NOMO-1 treated with DMSO at 0.1 percent for 48 hours (cell line): ENCODE data around the gene EEF1G.
A peak's percentile ranks its signal among the peaks of the same experiment; 100 is the strongest.
"Not testable (repeated sequence)": the region's sequence is repeated elsewhere in the genome, so short reads cannot be mapped to it uniquely, and the experiment has no call there.

Experiments used
- DNase-seq: peaks from one replicate; lab custom pipeline; 2025; ENCODE audit not compliant: unreplicated experiment; lab: John Stamatoyannopoulos, UW

The EEF1G gene

DNA sequence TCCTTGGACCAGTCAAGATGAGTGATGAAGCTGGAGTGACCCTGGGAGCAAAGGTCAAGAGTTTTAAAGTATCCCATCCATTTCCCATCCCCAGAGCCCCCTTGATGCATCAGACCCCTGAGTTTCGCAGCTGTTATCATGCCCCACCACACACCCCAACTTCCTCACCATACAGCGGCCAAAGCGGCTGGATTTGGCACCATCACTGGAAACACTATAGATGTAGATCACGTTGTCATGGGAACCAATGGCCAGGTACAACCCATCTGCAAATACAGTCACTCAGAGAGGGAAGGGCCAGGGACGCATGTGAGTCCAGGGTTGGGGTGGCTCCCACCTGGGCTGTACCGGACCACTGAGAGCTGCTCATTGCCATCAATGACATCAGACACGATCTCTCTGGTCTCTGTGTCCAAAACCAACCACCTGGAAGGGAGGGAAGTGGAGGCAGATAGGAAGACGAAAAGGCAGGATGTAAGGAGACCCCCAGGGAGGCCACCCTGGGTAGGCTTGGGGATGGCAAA, 30.1 kb upstream of the EEF1G start:
- no peak for DNase-seq

DNA sequence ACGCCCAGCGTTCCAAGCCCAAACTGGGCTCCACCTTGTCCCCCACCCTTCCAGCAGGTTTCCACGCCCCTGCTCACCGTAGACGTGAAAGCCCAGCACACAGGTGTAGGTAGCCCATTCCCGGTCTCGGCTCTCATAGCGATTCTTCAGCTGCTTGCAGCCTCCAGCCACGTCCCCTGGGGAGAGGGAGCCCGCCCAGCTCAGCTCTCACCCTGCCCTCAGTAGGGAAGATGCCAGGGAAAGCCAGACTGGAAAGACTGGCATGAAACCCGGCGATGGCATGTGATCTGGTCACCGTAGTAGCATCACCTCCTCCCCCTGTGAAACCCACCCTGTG, 29.3 kb upstream of the EEF1G start:
- DNase-seq: no peak

DNA sequence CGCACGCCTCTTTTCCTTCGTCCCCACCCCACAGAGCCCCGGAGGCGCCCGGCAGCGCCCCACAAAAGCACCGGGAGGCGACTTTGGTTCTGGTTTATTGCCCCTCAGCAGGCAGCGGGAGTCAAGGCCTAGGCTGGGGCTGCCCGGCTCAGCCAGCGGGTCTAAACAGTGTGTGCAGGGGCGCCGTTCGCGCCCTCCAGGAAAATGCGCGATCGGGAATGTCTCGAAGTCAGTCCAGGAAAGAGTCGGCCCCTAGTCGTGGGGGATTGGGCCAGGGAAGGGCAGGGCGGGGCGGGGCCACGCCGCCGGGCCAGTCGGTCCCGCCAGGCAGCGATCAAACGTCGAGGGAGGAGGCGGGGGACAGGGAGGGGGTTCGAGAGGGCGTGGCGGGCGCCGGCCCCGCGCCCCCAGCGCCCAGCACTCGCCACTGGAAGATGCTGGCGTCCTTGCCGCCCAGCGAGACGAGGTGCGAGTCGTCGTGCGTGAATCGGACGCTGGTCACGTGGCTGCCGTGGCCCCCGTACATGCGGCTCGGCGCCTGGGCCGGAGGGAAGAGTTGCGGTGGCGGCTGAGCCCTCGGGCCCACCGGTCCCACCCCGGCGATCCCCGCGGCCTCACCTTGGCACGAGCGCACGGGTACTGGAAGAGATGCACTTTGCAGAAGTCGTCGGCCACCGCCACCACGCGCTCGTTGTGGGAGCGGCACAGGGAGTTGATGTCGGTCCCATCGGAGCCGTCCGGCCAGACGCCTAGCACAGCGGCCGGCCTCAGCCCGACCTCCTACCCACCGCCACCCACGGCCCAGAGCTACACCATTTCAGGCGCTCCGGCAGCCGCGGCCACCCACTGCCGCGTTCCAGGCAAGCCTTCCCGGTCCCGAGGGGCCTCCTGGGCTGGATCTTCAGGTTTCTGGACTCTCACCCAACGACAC, 28.7 kb upstream of the EEF1G start:
- DNase-seq: peak; percentile 52

DNA sequence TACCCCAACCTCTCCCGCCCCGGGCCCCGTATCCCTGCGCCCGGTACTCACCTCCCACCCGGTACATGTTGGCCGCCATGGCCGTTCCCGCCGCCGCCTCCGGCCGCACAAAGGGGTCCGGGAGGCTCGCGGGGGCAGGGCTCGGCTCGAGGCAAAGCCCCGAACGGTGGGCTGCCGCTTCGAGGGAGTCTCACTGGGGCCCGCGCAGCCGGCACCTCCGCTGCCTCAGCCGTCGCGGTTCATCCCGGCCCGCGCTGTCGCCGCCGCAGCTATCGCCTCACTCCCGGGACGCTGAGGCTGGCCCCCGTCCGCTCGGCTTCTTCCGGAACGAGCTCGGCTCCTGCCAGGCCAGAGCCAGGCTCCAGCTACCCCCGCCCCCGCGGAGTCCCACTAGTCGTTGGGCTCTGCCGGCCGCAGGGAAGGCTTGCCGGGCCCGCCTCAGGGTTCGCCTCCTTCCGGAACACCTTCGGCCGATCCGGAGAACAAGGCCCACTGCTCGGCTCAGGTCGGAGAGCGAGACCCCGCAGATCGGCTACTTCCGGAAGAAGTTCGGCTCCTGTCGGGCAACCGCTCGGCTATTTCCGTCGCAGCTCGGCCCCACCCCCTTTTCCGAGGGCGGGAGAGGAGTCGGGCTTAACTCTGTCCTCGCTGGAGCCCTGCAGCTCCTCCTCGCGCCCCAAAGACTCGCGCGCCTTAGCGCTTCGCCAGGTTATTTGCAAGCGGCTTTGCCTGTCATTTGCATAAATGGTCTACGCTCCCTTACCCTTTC, 27.9 kb upstream of the EEF1G start, which contains the start of gene MTA2:
Gene MTA2 (minus strand): TSS at position 494 of the 769 bp plus-strand sequence. CDS start 415 bp downstream, at position 79.
- peak; percentile 98 for DNase-seq

DNA sequence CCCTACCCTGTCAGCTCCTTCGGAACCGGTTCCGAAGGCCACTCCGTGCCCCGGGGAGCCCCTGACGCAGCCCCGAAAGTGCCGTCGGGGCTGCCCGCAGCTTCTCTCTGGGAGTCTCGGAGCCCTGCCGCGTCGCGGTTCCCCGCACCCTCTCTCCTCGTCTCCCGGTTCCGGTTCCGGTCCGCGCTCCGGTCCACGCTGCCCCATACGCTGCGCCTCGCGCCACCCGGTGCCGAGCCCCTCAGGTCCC, 27.4 kb upstream of the EEF1G start:
- DNase-seq: no peak

DNA sequence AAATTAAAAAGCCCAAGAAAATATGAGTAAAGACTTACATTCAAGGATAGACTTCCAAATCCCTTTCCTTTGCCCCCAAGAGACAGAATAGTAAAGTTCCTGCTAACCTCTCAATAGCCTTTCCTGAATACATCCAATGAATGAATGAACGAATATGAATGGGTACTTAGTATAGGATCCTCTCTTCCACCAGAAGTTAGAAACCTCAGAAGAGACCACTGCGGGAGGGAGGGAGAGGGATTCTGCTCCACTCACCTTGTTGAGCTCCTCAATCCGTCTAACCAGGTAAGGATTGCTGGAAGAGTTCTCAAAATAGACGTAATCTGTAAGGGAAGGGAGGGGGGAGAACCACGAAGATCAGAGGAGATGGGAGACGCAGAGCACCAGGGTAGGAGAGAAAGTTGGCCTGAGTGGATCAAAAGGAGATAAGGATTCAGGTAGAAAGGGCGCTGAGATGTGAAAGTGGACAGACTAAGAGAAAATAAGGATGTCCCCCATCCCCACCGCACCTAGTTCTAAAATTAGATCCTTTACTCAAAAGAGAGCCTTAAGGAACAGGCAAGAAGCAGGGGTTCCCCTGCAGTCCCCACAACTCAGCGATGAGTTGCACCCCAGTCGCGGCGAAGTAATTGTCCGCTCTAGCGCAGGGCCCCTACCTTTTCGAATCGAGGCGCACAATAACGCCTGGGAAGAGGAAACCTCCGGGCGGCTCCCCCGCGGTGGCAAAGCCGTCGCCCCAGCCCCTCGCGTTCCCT, 26.9 kb upstream of the EEF1G start:
- DNase-seq: no peak

DNA sequence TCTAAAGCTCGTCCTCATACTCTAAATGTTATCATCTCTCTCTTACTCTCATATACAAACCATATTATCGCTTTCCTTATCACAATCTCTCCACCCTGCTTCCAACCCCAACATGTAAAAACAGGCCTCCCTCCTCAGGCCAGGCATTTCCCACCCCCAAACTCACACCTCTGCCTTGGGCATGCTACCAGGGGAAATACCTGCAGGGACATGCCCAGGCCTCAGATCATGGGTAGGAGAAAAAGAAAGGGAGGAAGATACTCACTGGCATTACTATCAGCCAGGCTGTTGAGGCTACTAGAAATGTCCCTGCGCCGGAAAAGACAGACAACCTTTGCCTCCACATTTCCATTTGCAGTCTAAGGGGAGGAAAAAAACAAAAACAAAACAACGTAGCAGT, 26.2 kb upstream of the EEF1G start:
- DNase-seq: no peak

DNA sequence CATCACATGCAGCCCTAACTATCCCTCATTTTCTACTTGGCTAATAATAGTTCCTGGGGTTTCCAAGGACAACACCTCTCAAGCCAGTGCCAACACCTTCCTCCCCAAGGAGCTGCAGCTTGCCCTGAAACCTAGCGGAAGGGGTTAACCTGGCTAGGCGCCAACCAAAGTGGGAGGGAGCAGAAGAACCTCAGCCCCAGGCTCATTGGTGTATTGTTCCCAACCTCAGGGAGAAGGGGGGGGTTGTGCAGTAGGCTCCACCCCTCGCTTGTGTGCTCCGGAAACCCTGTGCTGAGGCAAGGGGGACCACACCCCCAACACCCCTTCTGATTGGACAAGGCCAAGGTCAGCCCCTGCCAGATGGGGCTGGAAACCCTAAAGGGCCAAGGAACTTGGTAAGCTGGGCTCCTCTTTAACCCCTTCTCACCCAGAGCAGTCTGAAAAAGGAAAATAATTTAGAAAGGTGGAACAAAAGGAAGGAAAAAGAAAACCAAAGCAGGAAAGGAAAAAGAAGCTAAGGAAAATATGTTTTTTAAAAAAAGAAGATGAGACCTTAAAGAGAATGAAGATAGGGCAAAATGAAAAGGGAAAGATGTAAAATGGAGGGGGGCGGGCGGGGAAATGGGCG, 25.5 kb upstream of the EEF1G start:
- DNase-seq: peak; percentile 96

DNA sequence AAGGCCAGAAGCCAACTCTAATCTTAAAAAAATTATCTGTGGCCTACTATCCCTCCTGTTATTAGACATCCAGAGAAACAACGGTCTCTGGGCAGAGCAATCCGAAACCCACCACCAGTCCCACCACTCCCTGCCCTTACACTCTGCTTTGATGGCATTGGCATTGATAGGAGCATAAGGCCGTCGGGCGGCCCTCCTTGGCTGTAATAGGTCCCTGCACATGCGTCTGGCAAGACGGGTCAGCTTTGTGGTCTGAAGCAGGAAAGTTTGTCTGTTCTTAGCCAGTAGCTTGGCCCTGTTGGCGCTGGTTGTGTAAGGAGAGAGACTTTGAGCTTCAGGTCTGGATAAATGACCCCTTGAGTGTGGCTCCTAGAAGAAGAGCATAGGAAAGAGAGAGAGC, 21.4 kb upstream of the EEF1G start:
- DNase-seq: no peak

DNA sequence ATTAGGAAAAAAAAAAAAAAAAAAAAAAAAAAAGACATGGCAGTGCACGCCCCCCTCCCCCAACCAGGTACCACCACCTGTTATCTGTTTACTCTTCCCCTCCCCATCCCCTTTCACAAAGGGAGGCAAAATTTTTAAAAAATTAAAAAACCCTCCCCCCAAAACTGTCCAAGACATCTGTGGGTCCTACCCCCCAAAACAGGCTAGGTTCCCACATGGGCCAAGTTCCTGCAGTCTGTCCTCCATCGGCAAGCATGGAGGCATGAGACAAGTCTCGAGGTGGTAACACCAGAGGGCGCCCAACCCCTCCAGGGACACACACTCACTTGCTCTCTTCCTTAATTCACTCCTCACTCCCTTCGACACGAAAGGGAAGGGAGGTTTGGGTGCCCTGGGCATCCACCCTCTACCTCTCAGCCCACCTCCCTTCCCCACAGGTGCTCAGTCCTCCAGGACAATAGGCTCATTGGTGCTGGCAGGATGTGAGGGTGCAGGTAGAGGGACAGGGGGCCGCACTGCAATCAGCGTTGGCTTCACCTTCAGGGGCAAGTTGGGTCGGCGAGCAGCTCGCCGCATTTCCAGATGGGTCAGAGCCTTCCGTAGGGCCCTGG, 19.8 kb upstream of the EEF1G start:
- peak; percentile 83 for DNase-seq

DNA sequence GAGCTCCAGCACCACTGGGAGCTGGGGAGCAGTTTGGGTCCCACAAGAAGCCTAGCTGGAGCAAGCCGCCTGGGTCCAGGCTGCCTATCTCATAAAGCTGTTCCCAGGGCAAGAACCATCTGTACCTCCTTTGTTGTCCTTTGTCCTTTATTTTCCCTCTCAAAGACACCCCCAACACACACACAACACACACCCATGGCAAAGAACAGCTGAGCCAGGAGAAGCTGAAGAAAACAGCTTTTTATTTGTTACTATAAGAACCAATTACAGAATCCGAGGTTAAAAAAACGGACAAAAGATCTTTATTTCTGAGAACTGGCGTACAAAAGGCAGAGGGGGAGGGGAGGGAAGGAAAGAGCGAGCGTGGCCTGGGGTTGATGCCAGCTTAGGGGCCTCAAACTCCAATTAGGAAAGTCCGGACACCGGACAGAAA, 19.3 kb upstream of the EEF1G start:
- no peak for DNase-seq

DNA sequence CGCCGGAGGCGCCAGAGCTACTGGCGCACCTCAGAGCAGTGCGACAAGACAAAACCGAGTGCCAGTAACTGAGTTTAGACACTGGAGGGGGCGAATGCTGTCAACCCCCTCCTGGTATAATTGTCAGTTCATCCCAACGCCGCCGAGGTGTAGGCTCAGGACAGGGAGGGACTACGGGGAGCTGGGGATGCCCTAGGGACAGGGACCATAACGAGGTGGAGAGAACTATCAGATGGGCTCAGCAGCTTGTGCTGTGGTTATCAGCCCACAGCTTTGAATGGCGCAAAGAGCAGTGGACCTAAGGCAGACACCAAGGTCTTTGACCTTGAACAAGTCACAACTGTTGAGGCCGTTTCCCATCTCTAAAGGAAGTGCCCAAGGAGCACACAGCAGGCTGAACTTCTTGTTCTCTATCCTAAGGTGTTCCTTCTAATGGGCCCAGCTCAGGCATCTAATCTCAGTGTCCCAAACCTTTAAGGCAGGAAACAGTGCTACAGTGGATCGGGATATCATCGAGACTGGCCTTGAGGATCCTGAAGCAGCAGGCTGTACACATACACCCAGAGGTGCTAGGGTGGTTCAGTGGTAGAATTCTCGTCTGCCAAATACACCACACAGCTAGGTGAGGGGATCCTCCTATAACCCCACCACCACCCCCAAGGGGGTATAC, 18.6 kb upstream of the EEF1G start:
- peak; percentile 5 for DNase-seq

DNA sequence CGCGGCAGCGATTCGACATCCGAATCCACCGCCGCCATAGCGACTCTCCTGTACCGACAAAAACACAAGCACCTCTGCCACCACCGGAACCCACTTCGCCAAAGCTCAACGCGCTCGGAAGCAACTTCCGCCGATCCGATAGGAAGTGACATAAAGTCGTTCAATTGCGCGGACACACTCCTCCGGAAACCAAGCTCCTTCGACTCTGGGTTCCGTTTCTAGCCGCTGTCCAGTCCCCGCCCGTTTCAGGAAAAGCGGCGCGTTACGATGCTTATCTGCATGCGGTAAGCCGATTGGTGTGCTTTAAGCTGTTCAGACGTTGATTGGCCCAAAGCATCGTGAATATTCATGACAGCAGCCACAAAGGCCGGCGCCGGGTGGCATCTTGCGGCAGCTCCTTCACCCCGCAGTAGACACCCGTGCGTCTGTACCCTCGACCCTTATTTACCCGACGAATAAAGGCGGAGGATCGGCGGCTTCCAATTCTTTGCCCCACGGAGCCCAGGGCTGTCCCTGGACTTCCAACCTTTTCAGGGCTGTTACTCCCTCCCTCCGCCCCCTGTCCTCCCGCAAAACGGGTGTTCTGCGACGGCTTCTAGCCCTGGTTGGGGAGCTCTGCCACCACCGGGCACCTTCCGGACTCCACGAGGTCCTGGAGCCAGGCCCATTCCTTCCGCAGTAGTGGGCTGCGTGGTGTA, 17.9 kb upstream of the EEF1G start, which contains the start of gene TUT1:
Gene TUT1 (minus strand): TSS at position 76 of the 698 bp plus-strand sequence. CDS start 38 bp downstream, at position 38.
- DNase-seq: peak; percentile 100

DNA sequence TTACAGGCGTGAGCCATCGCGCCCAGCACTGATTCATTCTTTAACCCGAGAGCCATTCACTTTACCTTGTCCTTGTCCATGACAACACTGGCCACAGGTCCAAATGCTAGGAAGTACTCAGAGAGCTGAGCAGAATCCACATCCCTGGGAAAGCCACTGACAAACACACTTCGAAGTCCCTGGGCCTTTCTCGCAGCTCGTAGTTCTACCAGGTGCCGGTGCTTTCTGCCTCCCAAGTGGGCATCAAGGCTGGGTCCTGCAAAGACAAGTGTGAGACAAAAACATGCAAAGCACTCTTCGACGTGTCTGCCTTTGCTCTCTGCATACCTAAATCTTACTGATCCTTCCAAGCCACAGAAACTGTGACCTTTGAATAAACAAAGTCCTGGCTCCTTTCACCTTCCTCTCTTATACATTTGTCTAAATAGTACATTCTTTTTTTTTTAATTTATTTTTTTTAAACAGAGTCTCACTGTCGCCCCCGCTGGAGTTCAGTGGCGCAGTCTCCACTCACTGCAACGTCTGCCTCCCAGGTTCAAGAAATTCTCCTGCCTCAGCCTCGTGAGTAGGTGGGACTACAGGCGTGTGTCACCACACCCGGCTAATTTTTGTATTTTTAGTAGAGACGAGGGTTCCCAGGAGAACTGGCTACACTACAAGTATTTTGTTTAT, 15.4 kb upstream of the EEF1G start:
- peak; percentile 3 for DNase-seq

DNA sequence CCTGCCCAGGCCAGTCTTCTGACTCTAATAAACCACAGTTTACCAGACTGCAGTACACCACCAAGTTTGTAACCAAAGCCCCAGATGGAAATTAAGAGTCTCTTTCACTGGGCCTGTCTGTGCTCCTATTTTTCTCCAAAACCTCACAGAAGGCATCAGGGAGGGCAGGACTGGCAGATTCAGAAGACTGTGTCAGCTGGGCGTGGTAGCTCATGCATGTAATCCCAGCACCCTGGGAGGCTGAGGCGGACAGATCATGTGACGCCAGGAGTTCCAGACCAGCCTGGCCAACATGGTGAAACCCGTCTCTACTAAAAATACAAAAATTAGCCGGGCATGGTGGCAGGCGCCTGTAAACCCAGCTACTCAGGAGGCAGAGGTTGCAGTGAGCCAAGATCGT, 11.7 kb upstream of the EEF1G start:
- not testable (repeated sequence) for DNase-seq

DNA sequence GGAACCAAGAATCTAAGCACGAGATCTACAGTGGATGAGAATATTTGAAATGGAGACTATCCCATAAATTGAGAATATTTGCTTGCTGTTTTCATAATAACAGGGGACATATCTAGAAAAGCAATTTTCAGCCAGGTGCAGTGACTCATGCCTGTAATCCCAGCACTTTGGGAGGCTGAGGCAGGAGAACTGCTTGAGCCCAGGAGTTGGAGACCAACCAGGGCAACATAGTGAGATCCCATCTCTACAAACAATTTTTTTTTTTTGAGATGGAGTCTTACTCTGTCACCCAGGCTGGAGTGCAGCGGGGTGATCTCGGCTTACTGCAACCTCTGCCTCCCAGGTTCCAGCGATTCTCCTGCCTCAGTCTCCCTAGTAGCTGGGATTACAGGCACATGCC, 8.0 kb upstream of the EEF1G start:
- DNase-seq: not testable (repeated sequence)

DNA sequence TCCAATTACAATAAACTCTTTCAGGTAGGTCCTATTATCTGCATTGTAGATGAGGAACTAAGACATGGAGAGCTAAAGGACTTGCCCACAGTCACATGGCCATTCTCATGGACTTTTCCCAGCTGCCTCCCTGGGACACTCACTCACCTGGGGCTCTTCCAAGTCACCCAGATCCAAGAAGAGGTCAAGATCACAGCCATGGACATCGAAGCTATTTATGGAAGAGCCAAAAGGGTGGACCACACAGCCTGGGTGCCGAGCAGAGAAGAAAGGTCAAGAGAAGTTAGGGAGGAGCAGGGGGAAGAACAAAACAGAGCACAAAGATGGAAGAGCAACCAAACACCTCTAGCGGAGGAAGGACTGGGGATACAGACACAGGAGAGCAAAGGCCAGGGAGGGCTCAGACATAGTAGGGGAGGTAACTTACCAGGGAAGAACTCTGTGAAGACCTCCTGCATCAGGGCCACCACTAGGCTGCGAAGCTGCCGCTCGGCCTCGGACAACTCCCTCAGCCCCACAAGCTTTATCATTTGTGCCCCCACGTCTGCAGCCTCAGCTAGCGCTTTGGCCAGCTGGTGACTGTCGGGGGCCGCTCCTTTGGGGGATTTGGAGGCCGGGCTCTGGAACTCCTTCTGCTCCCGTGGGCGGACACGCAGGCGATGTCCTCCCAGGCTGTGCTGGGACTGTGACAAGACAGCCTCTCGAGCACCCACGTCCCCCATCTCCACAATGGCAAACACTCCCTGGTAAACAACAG, 7.4 kb upstream of the EEF1G start:
- DNase-seq: no peak

DNA sequence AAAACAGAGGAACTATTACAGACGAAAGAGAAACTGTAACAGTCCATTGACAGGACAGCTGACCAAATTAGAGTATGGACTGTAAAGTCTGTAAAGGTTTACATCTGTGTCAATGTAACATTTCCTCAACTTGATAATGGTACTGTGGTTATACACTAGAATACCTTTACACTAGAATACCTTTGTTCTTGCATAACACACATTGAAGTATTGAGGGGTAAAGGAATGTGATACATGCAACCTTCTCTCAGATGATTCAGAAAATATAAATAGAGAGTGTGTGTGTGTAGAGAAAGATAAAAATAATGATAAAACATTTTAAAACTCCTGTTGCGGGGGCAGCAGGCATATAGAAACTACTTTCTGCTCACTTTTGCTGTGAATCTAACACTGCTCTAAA, 5.6 kb upstream of the EEF1G start:
- no peak for DNase-seq
